Measurements from ENCODE around the gene SURF6. TPM values are rescaled to one million over a fixed set of nuclear protein-coding genes. Genes with fewer than 3 reads are reported as not detected.

SURF6 gene
- total and polyA plus RNA-seq, 2 of the 8 experiments (the other 6 are each of a cell fraction or from before 2014, with no cell fraction given) = 6.1 to 23.7 TPM

- H3K9ac ChIP-seq (replicated peaks in 1 of 4; ENCODE audit: extremely low read depth in 1 of 4, low read depth in 3 of 4, low read length in 3 of 4) = no peak overlapping the region
- peaks cover 0 to 15% of the 10 kb centered on the region in 2 experiments; a peak in 2 of 4 replicates for H3K79me2 ChIP-seq (ENCODE audit: control insufficient read depth in 1 of 2, insufficient read depth in 2 of 2, low read length in 2 of 2)
- H2BK5ac ChIP-seq (ENCODE audit: low read depth, low read length) = no peak overlapping the region
- POLR2A ChIA-PET (ENCODE audit: partially characterized antibody) = interaction anchor here (0.9 to 7.3 kb wide), 7 partner anchors 9 to 149 kb away, joined by 3 to 120 read pairs (median 5); partner anchors contain the start of genes MED22 and RPL7A
- no peak overlapping the region for H4K8ac ChIP-seq (ENCODE audit: extremely low read depth, insufficient read depth, low read length)
- peaks cover 20 to 43% (median 35%) of the 10 kb centered on the region in 4 experiments for H3K36me3 ChIP-seq (ENCODE audit: control insufficient read depth in 2 of 4, insufficient read depth in 4 of 4, low read length in 3 of 4)
- TF ChIP-seq RNF2 (IDR thresholded peaks at IDR 0.05; ENCODE audit: borderline replicate concordance, low read depth, low read length, missing control alignments, poor library complexity, severe bottlenecking) = no peak
- no peak for TF ChIP-seq KDM4A (IDR thresholded peaks at IDR 0.05; ENCODE audit: low read depth, low read length, severe bottlenecking)
- TF ChIP-seq, protein P1, sequence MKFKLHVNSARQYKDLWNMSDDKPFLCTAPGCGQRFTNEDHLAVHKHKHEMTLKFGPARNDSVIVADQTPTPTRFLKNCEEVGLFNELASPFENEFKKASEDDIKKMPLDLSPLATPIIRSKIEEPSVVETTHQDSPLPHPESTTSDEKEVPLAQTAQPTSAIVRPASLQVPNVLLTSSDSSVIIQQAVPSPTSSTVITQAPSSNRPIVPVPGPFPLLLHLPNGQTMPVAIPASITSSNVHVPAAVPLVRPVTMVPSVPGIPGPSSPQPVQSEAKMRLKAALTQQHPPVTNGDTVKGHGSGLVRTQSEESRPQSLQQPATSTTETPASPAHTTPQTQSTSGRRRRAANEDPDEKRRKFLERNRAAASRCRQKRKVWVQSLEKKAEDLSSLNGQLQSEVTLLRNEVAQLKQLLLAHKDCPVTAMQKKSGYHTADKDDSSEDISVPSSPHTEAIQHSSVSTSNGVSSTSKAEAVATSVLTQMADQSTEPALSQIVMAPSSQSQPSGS (IDR thresholded peaks at IDR 0.05; ENCODE audit: low read length) = no peak
- TF ChIP-seq RFX5 (IDR thresholded peaks at IDR 0.05; ENCODE audit: borderline replicate concordance, low read depth, low read length) = no peak
- TF ChIP-seq NRF1 (IDR thresholded peaks at IDR 0.05; ENCODE audit: low read depth, low read length) = no peak
- no peak for TF ChIP-seq POLR2AphosphoS5 (IDR thresholded peaks at IDR 0.05; ENCODE audit: low read depth, low read length)
- no peak for TF ChIP-seq JUND (IDR thresholded peaks at IDR 0.05; ENCODE audit: low read length)
- DNase-seq (ENCODE audit: low read depth in 1 of 2, low spot score in 2 of 2) (no peak), FAIRE-seq (no peak)
- no peak overlapping the region for H4K5ac ChIP-seq (ENCODE audit: insufficient read length, low read depth, low read length)
- H3K18ac ChIP-seq (ENCODE audit: extremely low read depth, low read length) = no peak overlapping the region
- no peak overlapping the region for H2BK120ac ChIP-seq (replicated peaks; ENCODE audit: low read depth, low read length)
- H3K4me2 ChIP-seq (ENCODE audit: insufficient read depth in 1 of 2, low read depth in 2 of 2, low read length in 2 of 2) = no peak overlapping the region
- H2BK15ac ChIP-seq (ENCODE audit: low read length) = no peak overlapping the region
- no peaks in the 10 kb centered on the region for H3K9me3 ChIP-seq (ENCODE audit: insufficient read depth in 2 of 2, low read depth in 1 of 2, low read length in 1 of 2)
- no peak overlapping the region for H3K4me3 ChIP-seq (ENCODE audit: extremely low read depth in 1 of 4, insufficient read depth in 2 of 4, low read depth in 3 of 4, low read length in 4 of 4)
- no peak overlapping the region for H2BK20ac ChIP-seq (ENCODE audit: low read length)
- no peak overlapping the region for H3K14ac ChIP-seq (ENCODE audit: insufficient read length)
- H4K20me1 ChIP-seq (replicated peaks in 1 of 2; ENCODE audit: control insufficient read depth in 1 of 2, insufficient read depth in 2 of 2, low read length in 2 of 2) = peaks cover 4 to 16% of the 10 kb centered on the region in 2 experiments
- WGBS, 2 experiments (ENCODE audit: extremely low coverage in 1 of 2, insufficient coverage in 1 of 2, insufficient read length in 1 of 2, insufficient replicate concordance in 2 of 2, low coverage in 1 of 2, low lambda C conversion rate in 2 of 2, missing lambda C conversion rate in 1 of 2) = 93% methylated on average over 45 of the region's 57 CpGs; no CpG with 5 or more reads in 1 of the 2 experiments
- no peaks in the 10 kb centered on the region for H3K27me3 ChIP-seq (replicated peaks in 1 of 4; ENCODE audit: control insufficient read depth in 3 of 4, extremely low read depth in 1 of 4, insufficient read depth in 3 of 4, low read length in 3 of 4)
- no peak overlapping the region for H3K23ac ChIP-seq (ENCODE audit: insufficient read length)
- no peak overlapping the region for H3K56ac ChIP-seq (replicated peaks; ENCODE audit: insufficient read length, low read depth, low read length)
- CTCF ChIA-PET (ENCODE audit: partially characterized antibody) = interaction anchor here (0.6 to 7.0 kb wide), 10 partner anchors 9 to 155 kb away, joined by 3 to 123 read pairs (median 4); no protein-coding TSS in a partner anchor
- H3K4me1 ChIP-seq (replicated peaks in 1 of 4; ENCODE audit: control insufficient read depth in 3 of 4, insufficient read depth in 4 of 4, low read length in 3 of 4) = peaks cover 0 to 9% (median 2%) of the 10 kb centered on the region in 4 experiments; a peak in 1 of 7 replicates
- H2AK5ac ChIP-seq (ENCODE audit: low read depth, low read length) = no peak overlapping the region
- no peak overlapping the region for H2AFZ ChIP-seq (ENCODE audit: low read length)
- H2BK12ac ChIP-seq (ENCODE audit: low read depth, low read length) = no peak overlapping the region
- no peak overlapping the region for H3K27ac ChIP-seq (ENCODE audit: low read depth, low read length)
- H3K4ac ChIP-seq (replicated peaks; ENCODE audit: insufficient read length, low read depth, low read length) = no peak overlapping the region
- H3K23me2 ChIP-seq (ENCODE audit: low read depth, low read length) = peaks cover 7% of the 10 kb centered on the region; the same call in 1 of the 2 replicates
- H3K79me1 ChIP-seq (ENCODE audit: low read depth, low read length) = peaks cover 10% of the 10 kb centered on the region
- no peak overlapping the region for H4K91ac ChIP-seq (replicated peaks; ENCODE audit: insufficient read length, low read length)
These were observed 4.2 kb downstream of the SURF6 start for GRCh38 chr9:133331641-133332380.
